ENCODE measurements around the gene SLC35A2. TPM values are rescaled to one million over a fixed set of nuclear protein-coding genes. Genes with fewer than 3 reads are reported as not detected.

SLC35A2 gene
- 22.6 TPM for polyA plus RNA-seq (2012; ENCODE audit: insufficient read depth, insufficient read length)

DNA sequence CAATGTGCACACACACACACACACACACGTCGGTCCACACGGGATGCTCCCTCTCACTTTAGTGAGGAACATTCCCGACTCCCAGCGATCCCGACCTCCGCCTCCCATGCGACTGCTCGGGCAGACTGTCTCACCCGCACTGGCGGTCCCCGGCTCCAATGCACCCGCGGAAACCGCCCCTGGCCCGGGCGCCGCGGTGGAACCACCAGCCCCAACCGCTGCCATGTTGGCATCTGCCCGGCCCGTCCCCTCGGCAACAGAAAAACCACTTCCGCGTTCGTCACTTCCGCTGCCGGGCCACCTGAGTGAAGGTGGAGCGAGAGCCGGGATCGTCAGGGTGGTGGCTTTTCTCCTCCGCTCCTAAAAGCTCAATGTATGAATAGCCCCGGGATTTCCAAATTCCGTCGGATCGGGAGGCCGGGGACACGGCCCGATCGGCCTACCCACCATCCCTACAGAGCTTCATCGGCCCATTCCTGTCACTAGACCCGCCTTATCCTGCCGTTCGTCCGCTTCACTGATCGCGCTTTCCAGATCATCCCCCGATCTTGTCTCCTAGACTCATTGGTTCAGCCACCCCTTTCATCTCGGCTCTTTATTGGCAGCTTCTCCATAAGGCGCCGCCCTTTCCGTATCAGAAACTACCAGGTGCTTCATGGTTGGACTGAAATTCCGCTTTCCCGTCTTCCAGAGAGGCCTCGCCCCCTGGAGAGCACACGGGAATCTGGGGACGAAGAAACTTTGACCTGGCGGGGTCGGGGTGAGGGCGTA is at the start of gene SLC35A2:
Gene SLC35A2 (minus strand): TSS at position 235 of the 771 bp plus-strand sequence. CDS start 10 bp downstream, at position 225.
- H3K4me3 ChIP-seq (ENCODE audit: low read length), result peak within 1 kb of the TSS; percentile 70
- DNase-seq (ENCODE audit: low read depth, low spot score), result peak; percentile 76

DNA sequence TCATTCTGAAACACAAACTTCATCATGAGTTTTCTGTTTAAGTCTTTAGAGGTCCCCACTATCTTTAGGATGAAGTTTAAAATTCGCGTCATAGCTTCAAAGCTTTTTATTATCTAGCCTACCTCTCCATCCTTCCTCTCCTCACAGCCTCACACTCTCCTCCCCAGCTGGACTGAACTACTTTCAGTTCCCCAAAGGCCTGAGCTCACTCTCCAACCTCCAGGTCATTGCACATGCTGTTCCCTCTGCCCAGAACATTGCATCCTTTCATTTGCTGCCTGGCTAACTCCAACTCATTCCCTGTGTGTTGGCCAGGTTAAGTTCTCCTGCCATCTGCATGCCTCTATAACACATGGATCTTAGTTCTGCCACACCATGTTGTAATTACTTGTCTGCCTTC is 48.8 kb upstream of the SLC35A2 start:
- no peak for DNase-seq (ENCODE audit: low read depth, low spot score)
- H3K4me3 ChIP-seq (ENCODE audit: low read length), result no peak overlapping the region

DNA sequence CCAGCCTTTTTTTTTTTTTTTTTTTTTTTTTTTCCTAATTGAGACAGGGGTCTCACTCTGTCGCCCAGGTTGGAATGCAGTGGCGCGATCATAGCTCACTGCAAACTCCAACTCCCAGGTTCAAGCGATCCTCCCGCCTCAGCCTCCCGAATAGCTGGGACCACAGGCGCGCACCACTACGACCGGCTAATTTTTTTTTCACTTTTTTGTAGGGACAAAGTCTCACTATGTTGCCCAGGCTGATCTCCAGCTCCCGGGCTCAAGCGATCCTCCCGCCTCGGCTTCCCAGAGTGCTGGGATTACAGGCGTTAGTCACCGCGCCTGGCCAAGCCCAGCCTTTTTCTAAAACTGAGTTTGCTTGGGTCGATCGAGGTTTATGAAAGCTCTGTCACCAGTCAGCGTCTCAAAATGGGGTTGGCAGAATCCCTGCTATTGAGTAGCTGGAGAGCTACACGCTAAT is 47.2 kb upstream of the SLC35A2 start:
- H3K4me3 ChIP-seq (ENCODE audit: low read length), result peak overlapping the region; percentile 72
- no peak for DNase-seq (ENCODE audit: low read depth, low spot score)

DNA sequence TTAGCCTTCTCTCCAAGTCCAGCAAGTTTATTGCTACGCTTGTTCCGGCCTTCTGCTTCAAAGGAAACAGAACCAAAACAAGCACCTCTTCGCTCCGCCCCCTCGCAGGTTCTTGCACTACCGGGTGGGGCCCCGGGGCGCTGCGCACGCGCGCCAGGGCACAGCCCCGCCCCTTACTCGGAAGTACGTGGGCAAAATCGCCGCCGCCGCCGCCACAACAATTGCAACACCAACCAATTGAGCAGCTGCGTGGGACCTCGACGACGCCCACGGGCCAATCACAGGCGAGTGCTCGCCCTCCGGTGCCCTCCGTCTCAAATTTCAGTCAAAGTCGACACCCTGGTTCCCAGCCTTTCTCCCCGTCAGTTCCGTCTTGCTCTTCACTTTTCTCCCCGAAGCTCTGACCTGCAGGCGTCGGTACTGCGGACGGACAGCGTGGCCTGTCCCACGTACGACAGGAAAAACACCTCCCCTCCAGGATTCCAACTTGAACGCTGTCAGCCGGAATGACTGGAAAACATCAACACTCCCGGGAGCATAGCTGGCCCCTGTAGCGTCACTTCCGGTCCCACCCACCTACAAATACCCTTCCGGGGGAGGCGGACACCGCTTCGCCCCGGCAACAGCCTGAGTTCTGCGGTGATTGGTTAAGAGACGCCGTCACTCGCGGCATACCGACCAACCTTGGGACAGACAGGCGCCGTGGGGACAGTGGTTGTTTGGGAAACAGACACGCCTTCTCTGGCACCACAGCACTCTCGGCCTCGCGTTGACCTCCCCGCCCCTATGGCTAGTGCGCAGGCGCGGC is 46.6 kb upstream of the SLC35A2 start:
- peak; percentile 96 for DNase-seq (ENCODE audit: low read depth, low spot score)
- peak overlapping the region; percentile 72 for H3K4me3 ChIP-seq (ENCODE audit: low read length)

DNA sequence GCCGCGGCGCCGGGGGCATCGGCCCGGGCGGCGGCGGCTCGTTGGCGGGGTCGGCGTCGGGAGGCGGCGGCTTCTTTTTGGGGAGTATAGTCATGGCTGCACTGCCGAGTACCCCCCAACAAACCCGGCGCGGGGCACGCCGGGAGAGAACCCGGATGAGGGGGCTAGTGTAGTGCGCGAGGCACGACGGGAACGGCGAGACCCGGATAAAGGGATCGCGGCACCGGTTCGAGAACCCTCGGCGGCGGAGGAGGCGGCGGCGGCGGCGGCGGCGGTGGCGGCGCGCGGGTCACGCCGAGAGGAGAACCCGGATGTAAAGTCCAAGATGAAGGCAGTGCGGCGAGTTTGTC is 46.0 kb upstream of the SLC35A2 start, which contains the start of gene OTUD5:
Gene OTUD5 (minus strand): TSS at position 131 of the 350 bp plus-strand sequence. CDS start 37 bp downstream, at position 94.
- DNase-seq (ENCODE audit: low read depth, low spot score), result peak; percentile 65
- peak within 1 kb of the TSS; percentile 72 for H3K4me3 ChIP-seq (ENCODE audit: low read length)

DNA sequence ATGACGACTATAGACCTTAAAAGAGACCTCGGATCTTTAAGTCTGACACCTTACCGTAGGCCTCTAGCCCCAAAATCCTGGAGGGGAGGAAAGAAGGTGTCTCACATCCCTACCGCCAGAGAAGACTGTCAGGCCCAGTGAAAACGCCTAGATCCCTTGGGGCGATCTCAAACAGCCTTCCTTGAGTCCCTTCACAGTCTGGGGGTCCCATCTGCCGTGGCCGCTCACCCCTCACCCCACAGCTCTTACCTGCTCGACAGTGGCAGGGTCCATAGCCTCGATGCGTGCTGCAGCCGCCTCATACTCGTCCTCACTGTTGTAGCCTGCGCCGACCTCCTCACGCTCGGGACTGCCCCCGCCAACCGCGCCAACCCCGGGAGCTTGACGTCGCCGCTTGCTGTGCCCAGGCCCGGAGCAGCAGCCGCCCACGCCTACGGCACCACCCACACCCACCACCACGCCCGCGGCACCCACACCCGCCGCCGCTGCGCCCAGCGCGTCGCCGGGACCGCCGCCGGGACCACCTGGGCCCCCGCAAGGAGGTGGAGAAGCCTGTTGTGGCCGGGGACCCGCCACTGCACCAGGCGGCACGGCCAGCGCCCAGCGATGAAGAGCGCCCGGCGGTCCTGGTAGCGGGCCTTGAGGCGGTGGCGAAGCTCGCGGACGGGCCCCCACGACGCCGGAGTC is 45.4 kb upstream of the SLC35A2 start:
- no peak for DNase-seq (ENCODE audit: low read depth, low spot score)
- peak overlapping the region; percentile 72 for H3K4me3 ChIP-seq (ENCODE audit: low read length)

DNA sequence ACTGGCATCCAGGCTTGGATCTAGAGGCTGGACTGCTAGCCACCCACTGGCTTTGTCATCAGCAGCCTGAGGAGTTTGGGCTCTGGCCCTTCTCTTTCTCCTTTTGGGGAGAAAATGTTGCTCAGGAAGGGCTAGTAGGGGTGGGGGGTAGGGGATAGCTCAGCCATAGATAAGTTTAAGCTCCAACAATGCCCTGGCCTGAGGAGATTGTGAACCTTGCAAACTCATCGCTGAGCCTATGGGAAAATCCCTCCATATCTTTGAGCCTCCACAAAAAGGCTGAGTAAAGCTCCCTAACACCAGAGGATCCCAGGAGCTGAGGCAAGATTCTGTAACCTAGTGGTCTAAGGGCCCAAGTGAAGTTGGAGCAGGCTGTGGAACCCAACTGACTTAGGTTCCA is 37.1 kb upstream of the SLC35A2 start:
- no peak overlapping the region for H3K4me3 ChIP-seq (ENCODE audit: low read length)
- DNase-seq (ENCODE audit: low read depth, low spot score), result no peak

DNA sequence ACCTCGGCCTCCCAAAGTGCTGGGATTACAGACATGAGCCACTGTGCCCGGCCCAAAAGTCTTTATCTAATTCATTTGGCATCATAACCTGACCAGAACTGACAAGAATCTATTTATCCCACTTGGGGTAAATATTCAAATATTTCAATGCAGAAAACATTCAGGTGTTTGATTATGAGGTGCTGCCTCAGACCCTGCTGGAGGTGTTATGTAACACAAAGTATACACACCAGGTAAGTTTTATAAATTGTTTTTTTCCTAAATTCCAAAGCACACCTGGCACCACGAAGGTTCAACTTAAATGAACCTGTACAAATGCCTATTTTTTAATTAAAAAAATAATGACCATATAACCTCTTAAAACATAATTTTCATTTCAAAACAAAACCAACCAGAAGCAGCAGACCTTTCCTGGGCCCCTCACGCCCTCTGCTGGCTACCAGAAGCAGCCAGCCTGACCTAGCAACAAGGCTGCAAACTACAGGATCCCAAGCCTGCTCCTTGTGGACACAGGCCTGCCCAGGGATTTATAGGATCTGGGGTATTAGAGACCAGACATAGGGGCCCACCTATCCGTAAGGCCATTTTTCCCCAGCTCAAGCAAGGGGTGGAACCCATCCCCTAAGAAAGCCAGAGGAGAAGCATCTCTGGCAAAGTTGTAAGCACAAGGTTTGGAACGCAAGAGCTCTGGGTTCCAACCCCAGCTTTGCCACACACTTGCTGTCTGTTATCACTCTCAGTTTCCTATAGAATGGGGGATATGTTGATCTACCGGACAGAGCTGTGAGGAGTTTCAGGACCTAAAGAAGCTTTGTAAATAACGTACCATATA is 34.3 kb upstream of the SLC35A2 start:
- H3K4me3 ChIP-seq (ENCODE audit: low read length), result no peak overlapping the region
- DNase-seq (ENCODE audit: low read depth, low spot score), result no peak

DNA sequence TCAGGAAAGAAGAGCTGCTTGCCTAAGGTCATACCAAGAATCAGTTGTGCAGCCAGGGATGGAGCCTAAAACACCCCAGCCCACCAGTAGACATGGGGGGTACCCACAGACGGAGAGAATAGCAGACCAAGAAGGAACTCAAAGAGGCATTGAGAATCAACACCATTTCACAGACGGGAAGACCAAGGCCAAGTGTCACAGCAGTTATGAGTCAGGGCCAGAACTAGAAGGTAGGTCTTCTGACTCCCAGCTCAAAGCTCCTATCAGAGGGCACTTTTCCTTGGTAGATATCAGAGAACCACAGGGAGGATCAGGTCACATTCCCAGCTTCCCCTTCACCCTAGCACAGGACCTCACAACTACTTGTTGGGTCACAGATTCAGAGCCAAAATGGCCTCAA is 31.4 kb upstream of the SLC35A2 start:
- no peak for DNase-seq (ENCODE audit: low read depth, low spot score)
- no peak overlapping the region for H3K4me3 ChIP-seq (ENCODE audit: low read length)

DNA sequence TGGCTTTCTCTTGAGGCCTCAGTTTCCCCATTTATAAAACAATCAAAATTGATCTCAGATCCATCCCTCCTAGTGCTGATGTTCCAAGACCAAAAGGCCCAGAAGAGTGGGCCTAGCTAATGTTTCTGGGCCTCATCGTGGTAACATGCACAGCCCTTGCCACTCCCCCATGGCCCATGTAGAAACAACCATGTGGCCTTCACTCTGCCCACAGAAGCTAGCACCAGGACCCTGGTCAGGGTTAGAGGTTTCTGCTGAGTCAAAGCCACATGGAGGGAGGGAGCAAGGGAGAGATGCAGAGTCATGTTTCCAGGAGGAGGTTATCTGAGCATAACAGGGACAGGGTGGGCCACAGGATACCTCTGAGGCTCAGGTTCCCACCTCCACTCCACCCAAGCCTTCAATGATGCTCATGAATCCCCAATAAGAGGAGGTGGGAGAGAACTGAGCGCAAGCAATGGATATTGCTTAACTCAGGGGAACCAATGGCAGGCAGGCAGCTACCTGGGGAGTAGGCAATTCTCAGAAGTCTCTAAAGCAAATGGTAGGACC is 29.0 kb upstream of the SLC35A2 start:
- no peak for DNase-seq (ENCODE audit: low read depth, low spot score)
- H3K4me3 ChIP-seq (ENCODE audit: low read length), result no peak overlapping the region

DNA sequence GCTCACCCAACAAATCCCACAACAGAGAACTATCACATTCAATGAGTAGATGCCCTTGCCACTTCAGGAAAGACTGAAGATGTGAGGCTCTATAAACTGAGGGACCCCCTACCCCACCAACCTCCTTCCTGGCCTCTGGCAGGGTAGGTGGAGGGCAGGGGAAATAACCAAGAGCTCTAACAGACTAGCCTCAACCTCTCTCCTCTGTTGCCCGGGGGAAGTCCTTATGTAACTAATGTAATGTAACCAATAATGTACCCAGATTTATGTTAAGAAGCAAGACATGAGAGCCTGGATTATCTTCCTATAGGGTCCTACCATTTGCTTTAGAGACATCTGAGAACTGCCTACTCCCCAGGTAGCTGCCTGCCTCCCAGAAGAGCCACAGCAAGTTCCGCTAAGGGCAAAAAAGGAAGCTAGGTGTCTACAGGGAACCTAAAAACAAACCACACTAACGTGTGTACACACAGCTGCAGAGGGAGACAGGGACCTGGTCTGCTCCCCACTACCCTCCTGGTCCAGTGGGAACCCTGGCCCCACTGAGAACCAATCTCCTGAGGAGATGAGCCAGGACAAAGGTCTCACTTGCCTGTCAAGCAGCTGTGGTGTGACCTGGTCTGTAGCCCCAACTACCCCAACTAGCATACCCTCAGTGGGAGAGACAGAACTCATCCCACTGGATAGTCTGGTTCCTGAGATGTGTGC is 28.2 kb upstream of the SLC35A2 start:
- no peak overlapping the region for H3K4me3 ChIP-seq (ENCODE audit: low read length)
- DNase-seq (ENCODE audit: low read depth, low spot score), result peak; percentile 44

DNA sequence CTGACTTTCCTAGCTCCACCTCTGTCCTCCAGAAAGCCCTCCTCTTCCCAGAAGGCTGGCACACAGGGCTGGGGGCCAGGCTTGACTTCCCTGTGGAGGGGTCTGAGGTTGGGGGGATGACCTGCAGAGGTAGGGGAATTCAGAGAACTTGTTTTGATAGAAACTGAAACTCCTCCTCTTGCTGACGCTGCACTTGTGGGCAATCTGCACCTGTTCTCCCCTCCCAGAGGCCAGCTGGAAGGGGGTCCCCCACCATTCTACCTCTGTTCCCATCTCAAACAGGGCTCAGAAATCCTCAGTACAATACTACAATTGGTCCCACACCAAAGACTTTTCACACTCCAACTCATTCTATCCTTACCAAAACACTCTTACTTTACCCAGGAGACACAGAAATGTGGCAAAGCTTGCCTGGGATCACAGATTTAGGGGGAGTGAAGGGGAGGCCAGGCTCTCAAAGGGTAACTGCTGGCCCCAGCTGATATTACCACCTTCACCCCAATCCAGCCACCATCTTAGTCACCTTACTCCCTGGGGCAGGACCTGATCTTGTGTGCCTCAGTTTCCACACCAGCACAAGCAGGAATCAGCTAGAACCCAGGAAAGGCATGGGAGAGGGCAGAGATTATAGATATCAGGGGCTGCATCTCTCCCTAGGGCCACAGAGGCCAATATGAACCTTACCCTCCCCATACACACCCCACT is 27.4 kb upstream of the SLC35A2 start:
- DNase-seq (ENCODE audit: low read depth, low spot score), result no peak
- H3K4me3 ChIP-seq (ENCODE audit: low read length), result no peak overlapping the region

DNA sequence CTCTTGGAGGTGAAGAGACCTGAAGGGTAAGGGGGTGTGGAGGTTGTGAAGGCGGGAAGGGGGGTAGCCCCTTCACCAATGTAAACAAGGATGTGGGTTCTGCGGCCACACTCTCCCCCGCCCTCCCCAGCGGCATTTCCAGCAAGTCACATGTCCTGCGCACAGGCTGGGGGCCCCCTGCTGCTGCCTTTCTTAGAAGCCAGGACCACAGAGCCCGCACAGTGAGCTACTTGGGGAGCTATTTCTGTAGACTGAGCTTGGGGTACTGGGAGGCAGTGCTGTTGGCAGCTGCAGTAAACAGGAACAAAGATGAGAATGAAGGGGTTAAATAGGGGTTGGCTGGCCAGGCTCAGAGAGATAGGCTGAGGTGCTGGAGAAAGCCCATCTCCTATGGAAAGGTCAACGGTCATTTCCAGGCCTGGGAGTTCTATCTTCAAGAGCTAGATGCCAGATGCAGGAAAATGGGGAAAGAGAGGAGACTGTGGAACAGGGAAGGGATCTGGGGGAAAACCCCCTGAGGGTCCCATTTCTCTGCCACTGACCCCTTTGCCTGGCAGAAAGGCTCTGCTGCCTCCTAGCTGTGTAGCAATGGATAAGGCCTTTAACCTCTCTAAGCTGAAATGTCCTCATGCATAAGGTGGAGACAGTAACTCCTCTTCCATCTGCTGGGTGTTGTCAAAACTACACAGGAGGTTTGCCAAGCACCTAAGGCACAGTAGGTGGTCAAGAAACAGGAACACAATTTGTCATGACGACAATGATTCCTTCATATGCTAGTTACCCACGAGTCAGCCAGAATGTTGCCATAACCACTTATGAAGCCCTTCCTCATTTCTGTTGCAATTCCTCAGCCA is 25.8 kb upstream of the SLC35A2 start:
- H3K4me3 ChIP-seq (ENCODE audit: low read length), result peak overlapping the region; percentile 11; the same call in 1 of the 2 replicates
- peak; percentile 83 for DNase-seq (ENCODE audit: low read depth, low spot score)

DNA sequence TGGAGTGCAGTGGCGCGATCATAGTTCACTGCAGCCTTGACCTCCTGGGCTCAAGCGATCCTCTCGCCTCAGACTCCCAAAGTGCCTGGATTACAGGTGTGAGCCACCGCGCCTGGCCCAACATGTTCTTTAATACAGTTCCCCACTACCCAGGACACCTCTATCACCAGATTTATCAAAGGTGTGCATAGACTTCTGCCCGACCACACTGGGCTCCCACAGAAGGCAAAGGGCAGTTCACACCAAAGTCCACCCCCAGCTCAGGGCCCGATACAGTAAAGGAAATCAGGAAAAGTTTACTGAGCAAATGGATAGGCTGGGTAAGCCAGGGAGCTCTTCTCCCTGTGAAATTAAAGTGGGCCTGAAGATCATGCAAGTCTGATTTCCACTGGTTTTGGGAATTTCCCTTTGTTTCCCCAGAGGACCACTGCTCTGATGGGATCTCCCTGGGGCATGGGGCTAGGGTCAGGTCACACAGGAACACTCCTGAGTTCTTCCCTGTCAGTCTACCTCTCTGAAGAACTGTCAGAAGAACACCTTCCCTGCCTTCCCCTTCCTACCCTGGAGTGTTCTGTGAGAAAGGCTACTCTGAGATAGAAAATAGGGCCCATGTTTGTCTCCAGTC is 25.1 kb upstream of the SLC35A2 start:
- no peak overlapping the region for H3K4me3 ChIP-seq (ENCODE audit: low read length)
- no peak for DNase-seq (ENCODE audit: low read depth, low spot score)

DNA sequence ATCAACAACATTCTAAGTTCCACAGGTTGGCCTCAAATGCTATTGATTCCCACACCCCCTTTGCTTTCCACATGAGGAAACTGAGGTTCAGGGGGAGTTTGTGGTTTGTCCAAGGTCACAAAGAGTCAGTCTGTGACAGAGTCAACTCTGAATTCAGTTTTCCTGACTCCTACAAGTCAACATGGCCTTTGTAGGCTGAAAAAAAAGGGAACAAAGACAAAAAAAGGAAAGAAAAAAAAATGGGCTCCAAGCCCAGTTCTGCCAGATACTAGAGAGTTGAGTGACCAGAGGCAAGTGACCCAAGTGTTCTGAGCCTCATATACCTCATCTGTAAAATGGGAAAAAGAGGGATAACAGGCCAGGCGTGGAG is 23.8 kb upstream of the SLC35A2 start:
- no peak overlapping the region for H3K4me3 ChIP-seq (ENCODE audit: low read length)
- DNase-seq (ENCODE audit: low read depth, low spot score), result no peak

All from Jurkat, Clone E6-1 (cell line).